Effector memory CD8-positive, alpha-beta T cell (primary cell): ENCODE results near the gene TTC23.
"Not testable (repeated sequence)": the region's sequence is repeated elsewhere in the genome, so short reads cannot be mapped to it uniquely, and the experiment has no call there.

ENCODE experiments used
- ATAC-seq: fragments of 150-1000 bp; cut with Tn5 transposase; replicated peaks from 2 replicates; pipeline ENCODE4 v1.10.0; 2021; ENCODE audit warnings: mild to moderate bottlenecking, moderate library complexity
- DNase-seq, 3 experiments: peaks; one replicate each; pipeline ENCODE4 v3.0.0; 2021
- H3K27ac Mint-ChIP-seq, 2 donors: one replicate each; pipeline ENCODE4 v1.8.0; 2022; ENCODE audit warnings: mild to moderate bottlenecking in 2 of 2, mixed read lengths in 2 of 2, moderate library complexity in 2 of 2
- H3K27me3 Mint-ChIP-seq, 2 donors: one replicate each; pipeline ENCODE4 v1.8.0; 2022; ENCODE audit warnings: mixed read lengths in 2 of 2
- H3K36me3 Mint-ChIP-seq: one replicate; pipeline ENCODE4 v1.8.0; 2022; ENCODE audit warnings: mild to moderate bottlenecking, moderate library complexity, mixed read lengths; ENCODE audit not compliant: insufficient read depth
- H3K4me1 Mint-ChIP-seq, 2 donors: one replicate each; pipeline ENCODE4 v1.8.0; 2022; ENCODE audit warnings: low read depth in 2 of 2, mixed read lengths in 2 of 2
- H3K4me3 Mint-ChIP-seq, 2 donors: one replicate each; pipeline ENCODE4 v1.8.0; 2022; ENCODE audit warnings: mild to moderate bottlenecking in 2 of 2, mixed read lengths in 2 of 2, moderate library complexity in 2 of 2
- H3K9me3 Mint-ChIP-seq, 2 donors: one replicate each; pipeline ENCODE4 v1.8.0; 2022; ENCODE audit warnings: mixed read lengths in 2 of 2

The TTC23 gene

DNA sequence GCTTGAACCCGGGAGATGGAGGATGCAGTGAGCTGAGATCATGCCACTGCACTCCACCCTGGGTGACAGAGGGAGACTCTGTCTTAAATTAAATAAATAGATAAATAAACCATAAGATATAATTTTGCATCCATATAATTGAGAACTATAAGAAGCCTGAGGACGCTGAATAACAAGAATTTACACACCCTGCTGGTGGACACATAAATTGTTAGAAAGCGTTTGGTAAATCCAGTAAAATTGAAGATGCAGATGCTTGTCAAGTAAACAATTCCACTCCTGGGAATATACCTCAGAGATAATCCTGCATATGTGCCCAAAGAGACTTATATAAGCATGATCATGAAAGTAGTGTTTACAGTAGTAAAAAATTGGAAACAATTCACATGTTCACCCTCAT is 41.7 kb downstream of the TTC23 start:
- Mint-ChIP-seq H3K4me1 (no peaks in the 10 kb centered on the region), H3K9me3 (no peaks in the 10 kb centered on the region), H3K4me3 (no peak overlapping the region), H3K27me3 (peaks cover 25 to 52% of the 10 kb centered on the region in 2 donors), H3K27ac (no peak overlapping the region), H3K36me3 (no peaks in the 10 kb centered on the region)
- DNase-seq (no peak), ATAC-seq (no peak)

- Mint-ChIP-seq H3K4me3 (no peak overlapping the region), H3K9me3 (no peaks in the 10 kb centered on the region), H3K36me3 (no peaks in the 10 kb centered on the region), H3K4me1 (no peaks in the 10 kb centered on the region), H3K27me3 (peaks cover 22 to 31% of the 10 kb centered on the region in 2 donors), H3K27ac (no peak overlapping the region)
- no peak for DNase-seq
- no peak for ATAC-seq
Measured at GRCh38 chr15:99202176-99202552, 47.2 kb downstream of the TTC23 start.

DNA sequence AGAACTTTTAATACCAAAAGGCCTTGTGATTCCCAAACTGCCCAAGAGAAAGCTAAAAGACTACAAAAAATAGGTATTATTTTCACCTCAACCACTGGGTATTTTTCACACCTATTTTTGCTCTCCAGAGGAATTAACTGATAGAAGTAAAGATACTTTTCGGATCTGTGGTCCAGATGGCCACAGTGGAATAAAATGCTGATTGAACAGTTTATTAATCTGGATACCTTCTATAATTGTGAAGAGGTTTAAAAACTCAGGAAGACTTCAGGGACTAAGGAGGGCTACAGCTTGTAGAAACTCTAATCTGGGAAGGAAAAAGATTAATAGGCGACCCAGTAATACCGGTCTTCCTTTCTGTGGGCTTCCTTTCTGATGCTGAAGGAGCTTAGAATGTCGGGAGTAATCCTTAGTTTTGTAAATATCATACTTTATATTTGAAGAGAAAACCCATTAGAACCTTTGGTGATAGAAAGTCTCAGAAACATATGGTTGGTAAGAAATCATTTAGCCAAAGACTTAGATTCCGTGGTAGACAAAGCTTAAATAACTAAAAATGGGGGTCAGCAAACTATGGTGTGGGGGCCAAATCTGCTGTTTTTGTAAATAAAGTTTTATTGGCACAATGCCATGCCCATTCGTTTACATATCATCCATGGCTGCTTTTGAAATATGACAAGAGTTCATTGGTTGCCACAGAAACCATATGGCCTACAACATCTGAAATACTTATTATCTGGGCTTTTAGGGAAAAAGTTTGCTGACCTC is 47.8 kb downstream of the TTC23 start:
- Mint-ChIP-seq H3K4me1 (no peaks in the 10 kb centered on the region), H3K27ac (no peak overlapping the region), H3K9me3 (no peaks in the 10 kb centered on the region), H3K27me3 (peaks cover 22 to 27% of the 10 kb centered on the region in 2 donors), H3K36me3 (no peaks in the 10 kb centered on the region), H3K4me3 (no peak overlapping the region)
- no peak for DNase-seq
- ATAC-seq: no peak

DNA sequence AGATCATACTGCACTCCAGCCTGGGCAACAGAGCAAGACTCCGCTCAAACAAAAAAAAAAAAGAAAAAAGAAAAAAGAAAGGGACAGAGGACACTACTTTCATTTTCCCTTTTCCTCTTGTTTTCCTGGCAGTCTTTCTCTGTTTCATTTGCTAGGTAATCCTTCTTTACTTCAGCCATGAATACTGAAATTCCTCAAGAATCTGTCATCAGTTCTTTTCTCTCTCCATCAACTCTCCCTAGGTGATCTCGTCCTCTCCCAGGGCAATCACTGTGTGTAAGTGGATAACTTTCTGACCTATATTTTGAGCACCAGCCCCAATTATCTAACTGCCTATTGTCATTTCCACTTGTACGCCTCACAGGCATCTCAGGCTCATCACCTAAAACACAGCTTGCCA is 51.5 kb downstream of the TTC23 start:
- no peak for DNase-seq
- Mint-ChIP-seq H3K9me3 (no peaks in the 10 kb centered on the region), H3K27ac (no peak overlapping the region), H3K27me3 (peaks cover 12% of the 10 kb centered on the region in 2 donors), H3K36me3 (no peaks in the 10 kb centered on the region), H3K4me3 (no peak overlapping the region), H3K4me1 (no peaks in the 10 kb centered on the region)
- ATAC-seq: no peak

DNA sequence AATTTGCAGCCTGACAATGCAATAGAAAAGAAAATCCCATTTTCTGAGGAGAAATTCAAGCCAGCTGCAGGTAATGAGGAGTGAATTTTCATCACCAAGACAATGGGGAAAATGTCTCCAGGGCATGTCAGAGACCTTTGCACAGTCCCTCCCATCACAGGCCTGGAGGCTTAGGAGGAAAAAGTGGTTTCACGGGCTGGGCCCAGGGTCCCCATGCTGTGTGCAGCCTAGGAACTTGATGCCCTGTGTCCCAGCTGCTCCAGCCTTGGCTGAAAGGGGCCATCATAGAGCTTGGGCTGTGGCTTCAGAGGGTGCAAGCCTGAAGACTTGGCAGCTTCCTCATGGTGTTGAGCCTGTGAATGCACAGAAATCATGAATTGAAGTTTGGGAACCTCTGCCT is 57.2 kb downstream of the TTC23 start:
- not testable (repeated sequence) for H3K9me3 Mint-ChIP-seq, H3K36me3 Mint-ChIP-seq, DNase-seq, H3K4me3 Mint-ChIP-seq, H3K27ac Mint-ChIP-seq, H3K4me1 Mint-ChIP-seq, ATAC-seq
- peaks cover 11 to 28% of the 10 kb centered on the region in 2 donors for H3K27me3 Mint-ChIP-seq

DNA sequence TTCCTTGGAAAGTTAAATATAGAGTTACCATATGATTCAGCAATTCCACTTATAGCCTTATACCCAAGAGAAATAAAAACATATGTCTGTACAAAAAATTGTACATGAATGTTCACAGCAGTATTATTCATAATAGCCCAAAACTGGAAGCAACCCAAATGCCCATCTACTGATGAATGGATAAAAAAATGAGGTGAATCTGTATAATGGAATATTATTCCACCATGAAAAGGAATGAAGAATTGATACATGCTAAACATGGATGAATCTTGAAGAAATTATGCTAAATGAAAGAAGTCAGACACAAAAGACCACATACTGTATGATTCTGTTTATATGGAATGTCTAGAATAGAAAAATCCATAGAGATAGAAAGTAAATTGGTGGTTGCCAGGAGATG is 61.4 kb downstream of the TTC23 start:
- Mint-ChIP-seq H3K9me3 (no peaks in the 10 kb centered on the region), H3K27me3 (peaks cover 6 to 17% of the 10 kb centered on the region in 2 donors), H3K4me1 (no peaks in the 10 kb centered on the region), H3K4me3 (no peak overlapping the region), H3K27ac (no peak overlapping the region), H3K36me3 (no peaks in the 10 kb centered on the region)
- ATAC-seq (no peak), DNase-seq (no peak)

- H3K36me3 Mint-ChIP-seq: no peaks in the 10 kb centered on the region
- no peak overlapping the region for H3K27ac Mint-ChIP-seq
- no peak for DNase-seq
- H3K27me3 Mint-ChIP-seq: peaks cover 0 to 6% of the 10 kb centered on the region in 2 donors
- H3K9me3 Mint-ChIP-seq: no peaks in the 10 kb centered on the region
- no peak overlapping the region for H3K4me3 Mint-ChIP-seq
- H3K4me1 Mint-ChIP-seq: no peaks in the 10 kb centered on the region
- ATAC-seq: no peak
Measured at GRCh38 chr15:99185414-99186130, 63.8 kb downstream of the TTC23 start.

DNA sequence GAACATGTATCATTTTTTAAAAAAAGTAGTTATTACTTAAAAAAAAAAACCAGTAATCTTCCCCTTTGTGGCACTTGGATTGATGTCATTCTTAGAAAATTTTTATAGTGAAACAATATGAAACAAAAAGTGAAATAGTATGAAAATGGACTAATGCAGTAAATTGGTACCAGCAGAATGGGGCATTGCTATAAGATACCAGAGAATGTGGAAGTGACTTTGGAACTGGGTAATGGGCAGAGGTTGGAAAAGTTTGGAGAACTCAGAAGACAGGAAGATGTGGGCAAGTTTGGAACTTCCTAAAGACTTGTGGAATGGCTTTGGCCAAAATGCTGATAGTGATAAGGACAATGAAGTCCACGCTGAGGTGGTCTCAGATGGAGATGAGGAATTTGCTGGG is 66.6 kb downstream of the TTC23 start:
- no peak for ATAC-seq
- H3K27ac Mint-ChIP-seq: no peak overlapping the region
- H3K4me3 Mint-ChIP-seq: no peak overlapping the region
- DNase-seq: no peak
- peaks cover 0 to under 1% of the 10 kb centered on the region in 2 donors for H3K27me3 Mint-ChIP-seq
- H3K9me3 Mint-ChIP-seq: no peaks in the 10 kb centered on the region
- H3K4me1 Mint-ChIP-seq: no peaks in the 10 kb centered on the region
- H3K36me3 Mint-ChIP-seq: no peaks in the 10 kb centered on the region

DNA sequence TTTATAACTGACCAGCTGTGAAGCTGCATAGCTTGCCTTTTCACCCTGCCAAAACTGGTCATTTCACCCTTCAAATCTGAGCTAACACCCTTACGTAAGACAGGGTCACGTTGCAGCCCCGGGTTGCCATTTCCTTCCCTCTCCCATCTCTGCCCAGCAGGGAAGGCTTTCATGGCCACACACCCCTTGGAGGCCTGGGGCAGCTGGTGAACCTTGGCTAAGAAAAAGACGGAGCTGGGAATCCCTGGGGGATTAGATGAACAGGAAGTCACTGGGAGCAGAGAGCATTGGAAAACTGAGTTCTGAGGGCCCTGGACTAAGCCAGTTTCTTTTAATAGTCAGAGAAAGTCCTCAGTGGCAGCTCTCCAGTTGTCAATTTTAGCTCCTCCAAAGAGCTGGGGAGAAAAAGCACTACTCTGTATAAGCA is 67.8 kb downstream of the TTC23 start:
- H3K27ac Mint-ChIP-seq: no peak overlapping the region
- DNase-seq (no peak), ATAC-seq (no peak)
- H3K4me3 Mint-ChIP-seq: no peak overlapping the region
- no peaks in the 10 kb centered on the region for H3K36me3 Mint-ChIP-seq
- H3K27me3 Mint-ChIP-seq: no peaks in the 10 kb centered on the region
- H3K4me1 Mint-ChIP-seq: no peaks in the 10 kb centered on the region
- H3K9me3 Mint-ChIP-seq: no peaks in the 10 kb centered on the region

DNA sequence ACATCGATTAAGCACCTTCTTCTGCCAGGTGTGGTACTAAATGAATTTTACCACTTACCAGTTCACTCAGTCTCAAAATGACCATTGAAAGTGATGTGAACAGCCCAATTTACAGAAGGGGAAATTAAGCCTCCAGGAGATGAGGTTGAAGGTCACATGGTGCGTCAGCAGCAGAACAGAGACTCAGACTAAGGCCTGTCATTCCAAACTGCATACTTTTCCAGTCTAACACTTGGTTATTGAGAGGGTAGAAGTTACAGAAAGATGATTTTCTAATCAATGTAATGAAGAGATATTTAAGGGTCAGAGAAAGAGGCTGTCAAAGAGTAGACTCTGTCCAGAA is 68.4 kb downstream of the TTC23 start:
- Mint-ChIP-seq H3K27me3 (no peaks in the 10 kb centered on the region), H3K27ac (no peak overlapping the region), H3K4me3 (no peak overlapping the region), H3K4me1 (no peaks in the 10 kb centered on the region), H3K9me3 (no peaks in the 10 kb centered on the region), H3K36me3 (no peaks in the 10 kb centered on the region)
- ATAC-seq (no peak), DNase-seq (no peak)

- H3K4me1 Mint-ChIP-seq: no peaks in the 10 kb centered on the region
- H3K4me3 Mint-ChIP-seq: no peak overlapping the region
Measured at GRCh38 chr15:99180086-99180963, 69.1 kb downstream of the TTC23 start.

GRCh38 chr15:99177679-99178078 is 71.7 kb downstream of the TTC23 start:
- Mint-ChIP-seq H3K9me3 (no peaks in the 10 kb centered on the region), H3K27me3 (peaks cover 8 to 9% of the 10 kb centered on the region in 2 donors), H3K27ac (no peak overlapping the region), H3K4me3 (no peak overlapping the region), H3K36me3 (no peaks in the 10 kb centered on the region), H3K4me1 (no peaks in the 10 kb centered on the region)
- no peak for DNase-seq
- no peak for ATAC-seq

More at GRCh38 chr15:99180086-99180963, 69.1 kb downstream of the TTC23 start:
- ATAC-seq (no peak), DNase-seq (no peak)
- no peaks in the 10 kb centered on the region for H3K36me3 Mint-ChIP-seq
- no peak overlapping the region for H3K27ac Mint-ChIP-seq
- no peaks in the 10 kb centered on the region for H3K27me3 Mint-ChIP-seq
- no peaks in the 10 kb centered on the region for H3K9me3 Mint-ChIP-seq

DNA sequence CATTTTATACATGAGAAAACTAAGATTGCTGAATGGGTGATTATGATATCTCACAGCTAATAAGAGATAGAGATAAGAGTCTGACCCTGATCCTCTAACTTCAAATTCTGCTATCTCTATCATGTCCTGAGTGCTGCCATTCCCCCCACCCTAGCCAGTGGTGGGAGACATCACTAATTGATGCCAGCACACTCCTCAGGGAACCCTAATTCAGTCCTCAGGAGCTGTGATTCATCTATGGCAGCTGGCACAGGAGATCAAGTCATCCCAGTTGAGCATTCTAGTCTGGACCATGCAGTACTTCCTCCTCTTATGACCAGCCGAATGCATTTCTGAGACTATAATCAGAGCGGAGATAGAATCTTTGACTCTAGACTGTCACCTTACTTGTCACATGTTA is 72.6 kb downstream of the TTC23 start:
- no peaks in the 10 kb centered on the region for H3K4me1 Mint-ChIP-seq
- no peaks in the 10 kb centered on the region for H3K9me3 Mint-ChIP-seq
- no peak overlapping the region for H3K4me3 Mint-ChIP-seq
- ATAC-seq: no peak
- H3K27me3 Mint-ChIP-seq: peaks cover 8 to 9% of the 10 kb centered on the region in 2 donors
- no peak overlapping the region for H3K27ac Mint-ChIP-seq
- no peaks in the 10 kb centered on the region for H3K36me3 Mint-ChIP-seq
- DNase-seq: no peak
